ENCODE data around the gene JPT2.

GRCh38 chr16:1732071-1732470 lies 54.0 kb downstream of the JPT2 start:
- TF ChIP-seq CTCF (IDR thresholded peaks at IDR 0.05 in 2 of 3, conservative IDR thresholded peaks at IDR 0.05 in 1 of 3; ENCODE audit: control insufficient read depth in 2 of 3, extremely low read depth in 1 of 3, insufficient read depth in 1 of 3, low read depth in 3 of 3, low read length in 3 of 3), result no peak
- no peak for TF ChIP-seq MYC (IDR thresholded peaks at IDR 0.05; ENCODE audit: insufficient read depth, insufficient read length, insufficient replicate concordance, low read length, severe bottlenecking)
- TF ChIP-seq RFX5 (IDR thresholded peaks at IDR 0.05; ENCODE audit: low read depth, low read length), result no peak
- no peak for TF ChIP-seq TAF1 (IDR thresholded peaks at IDR 0.05; ENCODE audit: borderline replicate concordance, low read depth, low read length)
- TF ChIP-seq POLR2AphosphoS5 (IDR thresholded peaks at IDR 0.05; ENCODE audit: low read length), result no peak
- no peak for TF ChIP-seq ZBED1 (IDR thresholded peaks at IDR 0.05; ENCODE audit: borderline replicate concordance)
